GM19023 (cell line): Measurements from ENCODE around the gene MYMK.

ENCODE experiments used
- ATAC-seq: cut with Tn5 transposase; IDR thresholded peaks from one replicate; pipeline ENCODE4 v1.9.1; 2021; ENCODE audit warnings: mild to moderate bottlenecking, moderate library complexity; ENCODE audit not compliant: unreplicated experiment

Gene MYMK

GRCh38 chr9:133505901-133506652, 18.7 kb downstream of the MYMK start:
- no peak for ATAC-seq

- no peak for ATAC-seq
Measured at GRCh38 chr9:133505186-133505830, 19.5 kb downstream of the MYMK start.

GRCh38 chr9:133502112-133502511, 22.6 kb downstream of the MYMK start:
- no peak for ATAC-seq

- no peak for ATAC-seq
Measured at GRCh38 chr9:133499892-133500270, 24.9 kb downstream of the MYMK start.

GRCh38 chr9:133499132-133499891, 25.4 kb downstream of the MYMK start:
- no peak for ATAC-seq

GRCh38 chr9:133496861-133497842, 27.6 kb downstream of the MYMK start:
- no peak for ATAC-seq

- no peak for ATAC-seq
Measured at GRCh38 chr9:133495327-133496293, 29.1 kb downstream of the MYMK start.

GRCh38 chr9:133494636-133495326, 30.0 kb downstream of the MYMK start:
- ATAC-seq: no peak

GRCh38 chr9:133493845-133494540, 30.8 kb downstream of the MYMK start:
- ATAC-seq: no peak

GRCh38 chr9:133493428-133493827, 31.3 kb downstream of the MYMK start:
- no peak for ATAC-seq

- no peak for ATAC-seq
Measured at GRCh38 chr9:133492061-133493021, 32.4 kb downstream of the MYMK start.

- ATAC-seq: no peak
Measured at GRCh38 chr9:133491656-133491925, 33.2 kb downstream of the MYMK start.

- ATAC-seq: no peak
Measured at GRCh38 chr9:133490865-133491655, 33.7 kb downstream of the MYMK start.

GRCh38 chr9:133490201-133490681, 34.5 kb downstream of the MYMK start:
- ATAC-seq: no peak

- no peak for ATAC-seq
Measured at GRCh38 chr9:133489253-133490190, 35.2 kb downstream of the MYMK start.
